Measurements from ENCODE around the gene ELL. TPM values are rescaled to one million over a fixed set of nuclear protein-coding genes. Genes with fewer than 3 reads are reported as not detected.
A peak's percentile ranks its signal among the peaks of the same experiment; 100 is the strongest.

Gene ELL
- total RNA-seq, 4 donors from 2014 or later = 4.1 to 43.5 (median 21.7) TPM

GRCh38 chr19:18517606-18518005 is 4.3 kb downstream of the ELL start:
- intact Hi-C loops (cut with DNase I; ENCODE audit: low total_unique reads) = no loop called here
- no peak for DNase-seq
- peaks cover 0 to 22% of the 10 kb centered on the region in 2 donors for H3K4me1 ChIP-seq

GRCh38 chr19:18515959-18516358 is 5.9 kb downstream of the ELL start:
- no peak overlapping the region for H3K4me3 ChIP-seq
- no peak for TF ChIP-seq POLR2A (IDR thresholded peaks at IDR 0.05)
- TF ChIP-seq CTCF (IDR thresholded peaks at IDR 0.05) = no peak
- no peak for DNase-seq
- peak overlapping the region; percentile 44 to 80 for H3K27ac ChIP-seq
- intact Hi-C loops (cut with DNase I; ENCODE audit: low total_unique reads) = no loop called here
- H3K36me3 ChIP-seq = no peaks in the 10 kb centered on the region
- peaks cover 0 to 22% of the 10 kb centered on the region in 2 donors for H3K4me1 ChIP-seq
- no peaks in the 10 kb centered on the region for H3K27me3 ChIP-seq
- no peaks in the 10 kb centered on the region for H3K9me3 ChIP-seq

More at GRCh38 chr19:18517606-18518005, 4.3 kb downstream of the ELL start:
- Histone ChIP-seq H3K27ac (no peak overlapping the region), H3K27me3 (no peaks in the 10 kb centered on the region), H3K9me3 (no peaks in the 10 kb centered on the region), H3K4me3 (no peak overlapping the region), H3K36me3 (no peaks in the 10 kb centered on the region)
- TF ChIP-seq CTCF (IDR thresholded peaks at IDR 0.05) = no peak

GRCh38 chr19:18514800-18515682 is 6.8 kb downstream of the ELL start:
- H3K4me3 ChIP-seq = no peak overlapping the region
- H3K27me3 ChIP-seq = no peaks in the 10 kb centered on the region
- H3K27ac ChIP-seq = peak overlapping the region; percentile 44 to 80
- intact Hi-C loops (cut with DNase I; ENCODE audit: low total_unique reads) = no loop called here
- H3K4me1 ChIP-seq = peaks cover 0 to 22% of the 10 kb centered on the region in 2 donors
- peak; percentile 50 to 70 for DNase-seq
- no peaks in the 10 kb centered on the region for H3K9me3 ChIP-seq
- TF ChIP-seq POLR2A (IDR thresholded peaks at IDR 0.05) (no peak), CTCF (IDR thresholded peaks at IDR 0.05) (no peak)
- no peaks in the 10 kb centered on the region for H3K36me3 ChIP-seq

GRCh38 chr19:18513868-18514267 is 8.0 kb downstream of the ELL start:
- intact Hi-C loops (cut with DNase I; ENCODE audit: low total_unique reads) = no loop called here
- no peak overlapping the region for H3K4me3 ChIP-seq
- no peaks in the 10 kb centered on the region for H3K27me3 ChIP-seq
- DNase-seq = peak; percentile 58 to 66
- TF ChIP-seq CTCF (IDR thresholded peaks at IDR 0.05) (no peak), POLR2A (IDR thresholded peaks at IDR 0.05) (no peak)
- no peaks in the 10 kb centered on the region for H3K36me3 ChIP-seq
- H3K9me3 ChIP-seq = no peaks in the 10 kb centered on the region
- H3K4me1 ChIP-seq = peaks cover 0 to 22% of the 10 kb centered on the region in 2 donors
- peak overlapping the region; percentile 44 to 80 for H3K27ac ChIP-seq

- no peak for DNase-seq
- Histone ChIP-seq H3K4me1 (peaks cover 0 to 36% of the 10 kb centered on the region in 2 donors), H3K4me3 (no peak overlapping the region), H3K27me3 (no peaks in the 10 kb centered on the region), H3K9me3 (no peaks in the 10 kb centered on the region), H3K36me3 (no peaks in the 10 kb centered on the region), H3K27ac (no peak overlapping the region)
- TF ChIP-seq POLR2A (IDR thresholded peaks at IDR 0.05) (no peak), CTCF (IDR thresholded peaks at IDR 0.05) (no peak)
- intact Hi-C loops (cut with DNase I; ENCODE audit: low total_unique reads) = no loop called here
Measured at GRCh38 chr19:18510216-18510615, 11.7 kb downstream of the ELL start.
